Measurements from ENCODE around the gene NRXN3. TPM values are rescaled to one million over a fixed set of nuclear protein-coding genes. Genes with fewer than 3 reads are reported as not detected.

NRXN3 gene
- polyA plus RNA-seq, 1 donor from 2014 or later, result 110 TPM

DNA sequence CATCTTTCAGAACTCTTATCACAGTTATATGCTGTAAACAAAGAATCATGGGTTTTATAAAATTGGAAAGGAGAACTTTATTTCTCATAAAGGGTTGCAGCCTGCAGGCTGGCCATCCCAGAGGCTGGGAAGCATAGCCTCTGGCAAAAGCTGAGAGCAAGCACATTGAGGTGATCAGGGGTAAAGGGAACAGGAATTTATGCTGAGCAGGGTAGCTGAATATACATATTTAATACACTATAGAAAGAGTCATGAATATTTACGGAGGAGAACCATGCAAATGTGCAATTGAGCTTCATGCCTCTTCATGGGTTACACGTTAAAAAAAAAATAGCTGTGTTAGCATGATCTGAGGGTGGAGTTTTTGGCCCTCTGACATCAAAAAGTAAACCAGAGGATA, 653.3 kb downstream of the NRXN3 start:
- H3K9me3 ChIP-seq (ENCODE audit: low read length), result no peaks in the 10 kb centered on the region
- no peak overlapping the region for H3K9ac ChIP-seq (ENCODE audit: low read length)
- H4K20me1 ChIP-seq (ENCODE audit: insufficient read depth), result no peaks in the 10 kb centered on the region
- H3K9me2 ChIP-seq (ENCODE audit: insufficient read depth, low read length), result no peaks in the 10 kb centered on the region
- H3K27me3 ChIP-seq (ENCODE audit: insufficient read depth, low read depth, low read length), result no peaks in the 10 kb centered on the region
- no peaks in the 10 kb centered on the region for H3K79me2 ChIP-seq (replicated peaks; ENCODE audit: insufficient read depth, low read length)
- H3K4me2 ChIP-seq (ENCODE audit: low read length), result no peak overlapping the region
- H2AFZ ChIP-seq (ENCODE audit: low read depth, low read length), result no peak overlapping the region
- H3K36me3 ChIP-seq (ENCODE audit: insufficient read depth, low read length), result no peaks in the 10 kb centered on the region
- no peak for TF ChIP-seq EZH2 (IDR thresholded peaks at IDR 0.05; ENCODE audit: borderline replicate concordance, insufficient read depth, low read length, poor library complexity, severe bottlenecking)
- no peak for TF ChIP-seq RAD21 (conservative IDR thresholded peaks at IDR 0.05)
- TF ChIP-seq, protein P1, sequence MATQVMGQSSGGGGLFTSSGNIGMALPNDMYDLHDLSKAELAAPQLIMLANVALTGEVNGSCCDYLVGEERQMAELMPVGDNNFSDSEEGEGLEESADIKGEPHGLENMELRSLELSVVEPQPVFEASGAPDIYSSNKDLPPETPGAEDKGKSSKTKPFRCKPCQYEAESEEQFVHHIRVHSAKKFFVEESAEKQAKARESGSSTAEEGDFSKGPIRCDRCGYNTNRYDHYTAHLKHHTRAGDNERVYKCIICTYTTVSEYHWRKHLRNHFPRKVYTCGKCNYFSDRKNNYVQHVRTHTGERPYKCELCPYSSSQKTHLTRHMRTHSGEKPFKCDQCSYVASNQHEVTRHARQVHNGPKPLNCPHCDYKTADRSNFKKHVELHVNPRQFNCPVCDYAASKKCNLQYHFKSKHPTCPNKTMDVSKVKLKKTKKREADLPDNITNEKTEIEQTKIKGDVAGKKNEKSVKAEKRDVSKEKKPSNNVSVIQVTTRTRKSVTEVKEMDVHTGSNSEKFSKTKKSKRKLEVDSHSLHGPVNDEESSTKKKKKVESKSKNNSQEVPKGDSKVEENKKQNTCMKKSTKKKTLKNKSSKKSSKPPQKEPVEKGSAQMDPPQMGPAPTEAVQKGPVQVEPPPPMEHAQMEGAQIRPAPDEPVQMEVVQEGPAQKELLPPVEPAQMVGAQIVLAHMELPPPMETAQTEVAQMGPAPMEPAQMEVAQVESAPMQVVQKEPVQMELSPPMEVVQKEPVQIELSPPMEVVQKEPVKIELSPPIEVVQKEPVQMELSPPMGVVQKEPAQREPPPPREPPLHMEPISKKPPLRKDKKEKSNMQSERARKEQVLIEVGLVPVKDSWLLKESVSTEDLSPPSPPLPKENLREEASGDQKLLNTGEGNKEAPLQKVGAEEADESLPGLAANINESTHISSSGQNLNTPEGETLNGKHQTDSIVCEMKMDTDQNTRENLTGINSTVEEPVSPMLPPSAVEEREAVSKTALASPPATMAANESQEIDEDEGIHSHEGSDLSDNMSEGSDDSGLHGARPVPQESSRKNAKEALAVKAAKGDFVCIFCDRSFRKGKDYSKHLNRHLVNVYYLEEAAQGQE (IDR thresholded peaks at IDR 0.05; ENCODE audit: borderline replicate concordance), result no peak
- TF ChIP-seq MXI1 (conservative IDR thresholded peaks at IDR 0.05; ENCODE audit: poor library complexity, severe bottlenecking), result no peak
- no peak overlapping the region for H3K4me3 ChIP-seq (ENCODE audit: low read length)
- H3K27ac ChIP-seq (ENCODE audit: low read length), result no peak overlapping the region
- no peaks in the 10 kb centered on the region for H3F3A ChIP-seq (ENCODE audit: insufficient read depth, low read length, poor library complexity, severe bottlenecking)

DNA sequence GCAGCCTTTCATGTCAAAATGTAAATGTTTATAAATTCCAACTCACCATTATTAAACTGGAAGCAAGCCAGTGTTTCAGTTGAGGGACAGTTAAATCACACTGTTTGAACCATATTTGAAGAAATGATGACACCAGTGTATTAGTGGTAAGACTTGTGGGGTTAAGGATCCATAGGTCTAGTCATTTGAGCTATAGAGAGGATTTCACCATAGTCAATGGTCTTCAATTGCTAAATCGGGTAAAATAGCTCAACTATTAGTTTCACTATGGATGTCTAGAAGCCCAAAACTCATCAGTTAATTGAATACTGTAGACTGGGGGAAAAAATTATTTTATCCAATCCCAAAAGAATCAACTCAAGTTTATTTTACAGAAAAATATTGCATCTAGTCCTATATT, 659.1 kb downstream of the NRXN3 start:
- no peak overlapping the region for H3K4me3 ChIP-seq (ENCODE audit: low read length)
- H3K4me2 ChIP-seq (ENCODE audit: low read length), result no peak overlapping the region
- H3K9me2 ChIP-seq (ENCODE audit: insufficient read depth, low read length), result no peaks in the 10 kb centered on the region
- H3K27me3 ChIP-seq (ENCODE audit: insufficient read depth, low read depth, low read length), result no peaks in the 10 kb centered on the region
- H3K36me3 ChIP-seq (ENCODE audit: insufficient read depth, low read length), result no peaks in the 10 kb centered on the region
- peaks cover 2% of the 10 kb centered on the region for H3F3A ChIP-seq (ENCODE audit: insufficient read depth, low read length, poor library complexity, severe bottlenecking)
- no peak overlapping the region for H2AFZ ChIP-seq (ENCODE audit: low read depth, low read length)
- H3K9me3 ChIP-seq (ENCODE audit: low read length), result no peaks in the 10 kb centered on the region
- TF ChIP-seq MXI1 (conservative IDR thresholded peaks at IDR 0.05; ENCODE audit: poor library complexity, severe bottlenecking), result no peak
- TF ChIP-seq RAD21 (conservative IDR thresholded peaks at IDR 0.05), result no peak
- TF ChIP-seq, protein P2, sequence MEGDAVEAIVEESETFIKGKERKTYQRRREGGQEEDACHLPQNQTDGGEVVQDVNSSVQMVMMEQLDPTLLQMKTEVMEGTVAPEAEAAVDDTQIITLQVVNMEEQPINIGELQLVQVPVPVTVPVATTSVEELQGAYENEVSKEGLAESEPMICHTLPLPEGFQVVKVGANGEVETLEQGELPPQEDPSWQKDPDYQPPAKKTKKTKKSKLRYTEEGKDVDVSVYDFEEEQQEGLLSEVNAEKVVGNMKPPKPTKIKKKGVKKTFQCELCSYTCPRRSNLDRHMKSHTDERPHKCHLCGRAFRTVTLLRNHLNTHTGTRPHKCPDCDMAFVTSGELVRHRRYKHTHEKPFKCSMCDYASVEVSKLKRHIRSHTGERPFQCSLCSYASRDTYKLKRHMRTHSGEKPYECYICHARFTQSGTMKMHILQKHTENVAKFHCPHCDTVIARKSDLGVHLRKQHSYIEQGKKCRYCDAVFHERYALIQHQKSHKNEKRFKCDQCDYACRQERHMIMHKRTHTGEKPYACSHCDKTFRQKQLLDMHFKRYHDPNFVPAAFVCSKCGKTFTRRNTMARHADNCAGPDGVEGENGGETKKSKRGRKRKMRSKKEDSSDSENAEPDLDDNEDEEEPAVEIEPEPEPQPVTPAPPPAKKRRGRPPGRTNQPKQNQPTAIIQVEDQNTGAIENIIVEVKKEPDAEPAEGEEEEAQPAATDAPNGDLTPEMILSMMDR (IDR thresholded peaks at IDR 0.05; ENCODE audit: poor library complexity, severe bottlenecking), result no peak
- TF ChIP-seq, protein P1 (IDR thresholded peaks at IDR 0.05; ENCODE audit: borderline replicate concordance), result no peak
- TF ChIP-seq EZH2 (IDR thresholded peaks at IDR 0.05; ENCODE audit: borderline replicate concordance, insufficient read depth, low read length, poor library complexity, severe bottlenecking), result no peak
- TF ChIP-seq SMC3 (conservative IDR thresholded peaks at IDR 0.05; ENCODE audit: poor library complexity), result no peak
- TF ChIP-seq TAF1 (IDR thresholded peaks at IDR 0.05; ENCODE audit: low read depth), result no peak
- TF ChIP-seq POLR2AphosphoS5 (IDR thresholded peaks at IDR 0.05), result no peak
- TF ChIP-seq EP300 (conservative IDR thresholded peaks at IDR 0.05; ENCODE audit: poor library complexity, severe bottlenecking), result no peak
- no peak overlapping the region for H3K9ac ChIP-seq (ENCODE audit: low read length)
- no peaks in the 10 kb centered on the region for H3K79me2 ChIP-seq (replicated peaks; ENCODE audit: insufficient read depth, low read length)
- no peaks in the 10 kb centered on the region for H4K20me1 ChIP-seq (ENCODE audit: insufficient read depth)
- H3K27ac ChIP-seq (ENCODE audit: low read length), result no peak overlapping the region
